GM23248 (cell line): Measurements from ENCODE around the gene GUCA2A. TPM values are rescaled to one million over a fixed set of nuclear protein-coding genes. Genes with fewer than 3 reads are reported as not detected.

ENCODE experiments used
- DNase-seq: peaks from one replicate; pipeline ENCODE4 v3.0.0-alpha.2; 2015
- H2AFZ ChIP-seq: fragments of 200-600 bp; sonication (generic); 2 replicates; pipeline ENCODE4 v1.6.1; 2016; ENCODE audit warnings: antibody characterized with exemption
- H3F3A ChIP-seq: fragments of 200-600 bp; sonication (generic); 2 replicates; pipeline ENCODE4 v1.6.1; 2016; ENCODE audit warnings: mild to moderate bottlenecking, antibody characterized with exemption, mixed run types; ENCODE audit not compliant: insufficient read depth
- H3K27ac ChIP-seq: fragments of 200-600 bp; sonication (generic); 2 replicates; pipeline ENCODE4 v1.5.1; 2016; ENCODE audit warnings: mild to moderate bottlenecking
- H3K27me3 ChIP-seq: fragments of 200-600 bp; sonication (generic); replicated peaks from 2 replicates; pipeline ENCODE4 v1.6.1; 2016; ENCODE audit warnings: mild to moderate bottlenecking; ENCODE audit not compliant: insufficient read depth
- H3K36me3 ChIP-seq: fragments of 200-600 bp; sonication (generic); 2 replicates; pipeline ENCODE4 v1.6.1; 2016; ENCODE audit warnings: low read depth, mild to moderate bottlenecking
- H3K4me1 ChIP-seq: fragments of 200-600 bp; sonication (generic); 2 replicates; pipeline ENCODE4 v1.6.1; 2016; ENCODE audit warnings: mild to moderate bottlenecking; ENCODE audit not compliant: insufficient read depth
- H3K4me2 ChIP-seq: fragments of 200-600 bp; sonication (generic); one replicate; pipeline ENCODE4 v1.6.1; 2016; ENCODE audit warnings: mild to moderate bottlenecking; ENCODE audit not compliant: unreplicated experiment
- H3K4me3 ChIP-seq: fragments of 200-600 bp; sonication (generic); 2 replicates; pipeline ENCODE4 v1.5.1; 2016; ENCODE audit warnings: mild to moderate bottlenecking
- H3K79me2 ChIP-seq: fragments of 200-600 bp; sonication (generic); 2 replicates; pipeline ENCODE4 v1.6.1; 2016; ENCODE audit warnings: mild to moderate bottlenecking; ENCODE audit not compliant: insufficient read depth
- H3K9ac ChIP-seq: fragments of 200-600 bp; sonication (generic); 2 replicates; pipeline ENCODE4 v1.6.1; 2016; ENCODE audit warnings: mild to moderate bottlenecking
- H3K9me2 ChIP-seq: fragments of 200-600 bp; sonication (generic); 2 replicates; pipeline ENCODE4 v1.6.1; 2016; ENCODE audit warnings: mixed run types, mild to moderate bottlenecking, moderate library complexity; ENCODE audit not compliant: insufficient read depth
- H3K9me3 ChIP-seq: fragments of 200-600 bp; sonication (generic); one replicate; pipeline ENCODE4 v1.6.1; 2017; ENCODE audit warnings: low read depth
- H4K20me1 ChIP-seq: fragments of 200-600 bp; sonication (generic); 2 replicates; pipeline ENCODE4 v1.6.0; 2016; ENCODE audit not compliant: insufficient read depth
- EZH2 ChIP-seq: fragments of 200-600 bp; sonication (generic); IDR thresholded peaks from 2 replicates; pipeline ENCODE4 v1.6.1; 2018; ENCODE audit warnings: antibody characterized with exemption, mild to moderate bottlenecking; ENCODE audit not compliant: insufficient read depth, poor library complexity, severe bottlenecking
- EZH2phosphoT487 ChIP-seq: fragments of 200-600 bp; sonication (generic); IDR thresholded peaks from 2 replicates; pipeline ENCODE4 v1.6.1; 2018; ENCODE audit warnings: antibody characterized with exemption, moderate library complexity, mild to moderate bottlenecking, low read depth; ENCODE audit not compliant: insufficient read depth
- WGBS, 2 experiments: methylation state at CpG; one replicate each; pipeline ENCODE4 v1.1.6; 2015 to 2017; ENCODE audit warnings: low lambda C conversion rate in 2 of 2, low coverage in 1 of 2; ENCODE audit errors: missing lambda C conversion rate in 2 of 2; 5-methylcytosine and 5-hydroxymethylcytosine counted together
- in situ Hi-C: fragments of 300-500 bp; cut with MboI; formaldehyde crosslinking; loops from 2 replicates; pipeline ENCODE4 v1.15.0; 2020
- polyA plus RNA-seq: library from polyadenylated mRNA; unstranded; fragments of >200 nt; fragmentation: Nextera tagmentation; extraction: Ambion mirVana; gene quantifications from 2 replicates; pipeline ENCODE4 v1.2.1, GENCODE V29; 2016
- total RNA-seq: library from RNA; depleted of rRNA; stranded (reverse); fragments of >200 nt; shearing (Covaris generic); gene quantifications from 2 replicates; pipeline ENCODE4 v1.2.3, GENCODE V29; 2014

Gene GUCA2A
- total and polyA plus RNA-seq, 2 experiments from 2014 or later, result not detected

GRCh38 chr1:42162181-42162580, 2.4 kb downstream of the GUCA2A start:
- Histone ChIP-seq H3K4me3 (no peak overlapping the region), H2AFZ (no peak overlapping the region), H3K27ac (no peak overlapping the region), H3K4me1 (no peaks in the 10 kb centered on the region), H3K27me3 (peaks cover 3% of the 10 kb centered on the region; the same call in 1 of the 2 replicates), H3K9me2 (no peaks in the 10 kb centered on the region), H3K79me2 (no peaks in the 10 kb centered on the region), H4K20me1 (no peaks in the 10 kb centered on the region), H3K9me3 (no peaks in the 10 kb centered on the region), H3F3A (no peaks in the 10 kb centered on the region), H3K36me3 (no peaks in the 10 kb centered on the region), H3K9ac (no peak overlapping the region), H3K4me2 (no peak overlapping the region)
- no peak for DNase-seq
- in situ Hi-C loops, result no loop called here
- WGBS, 2 experiments, result 60 to 61% methylated on average over 5 of the region's 5 CpGs
- no peak for TF ChIP-seq EZH2
- TF ChIP-seq EZH2phosphoT487, result no peak

GRCh38 chr1:42158189-42158588, 6.4 kb downstream of the GUCA2A start:
- Histone ChIP-seq H3K4me2 (no peak overlapping the region), H3F3A (no peaks in the 10 kb centered on the region), H4K20me1 (no peaks in the 10 kb centered on the region), H3K4me1 (no peaks in the 10 kb centered on the region), H3K9me3 (no peaks in the 10 kb centered on the region), H3K4me3 (no peak overlapping the region), H3K9me2 (no peaks in the 10 kb centered on the region), H3K9ac (no peak overlapping the region), H3K79me2 (no peaks in the 10 kb centered on the region), H3K27ac (no peak overlapping the region), H3K36me3 (no peaks in the 10 kb centered on the region), H3K27me3 (peaks cover 3% of the 10 kb centered on the region; the same call in 1 of the 2 replicates), H2AFZ (no peak overlapping the region)
- TF ChIP-seq EZH2, result no peak
- TF ChIP-seq EZH2phosphoT487, result no peak
- WGBS, 2 experiments, result 59 to 68% methylated on average over 2 of the region's 2 CpGs
- no peak for DNase-seq
- in situ Hi-C loops, result no loop called here

GRCh38 chr1:42157667-42158066, 6.9 kb downstream of the GUCA2A start:
- in situ Hi-C loops, result no loop called here

GRCh38 chr1:42155362-42155761, 9.2 kb downstream of the GUCA2A start:
- in situ Hi-C loops, result no loop called here
- H3K36me3 ChIP-seq, result no peaks in the 10 kb centered on the region
- TF ChIP-seq EZH2phosphoT487 (no peak), EZH2 (no peak)
- no peak overlapping the region for H3K27ac ChIP-seq
- no peak overlapping the region for H2AFZ ChIP-seq
- DNase-seq, result no peak
- no peak overlapping the region for H3K4me2 ChIP-seq
- H3K9me3 ChIP-seq, result no peaks in the 10 kb centered on the region
- peaks cover 5% of the 10 kb centered on the region; the same call in 1 of the 2 replicates for H3K27me3 ChIP-seq
- H3K9ac ChIP-seq, result no peak overlapping the region
- no peaks in the 10 kb centered on the region for H3F3A ChIP-seq
- H4K20me1 ChIP-seq, result no peaks in the 10 kb centered on the region
- H3K4me3 ChIP-seq, result no peak overlapping the region
- no peaks in the 10 kb centered on the region for H3K4me1 ChIP-seq
- H3K9me2 ChIP-seq, result no peaks in the 10 kb centered on the region
- H3K79me2 ChIP-seq, result no peaks in the 10 kb centered on the region
- 69 to 75% methylated on average over 12 of the region's 12 CpGs for WGBS, 2 experiments

More at GRCh38 chr1:42157667-42158066, 6.9 kb downstream of the GUCA2A start:
- Histone ChIP-seq H3K9me3 (no peaks in the 10 kb centered on the region), H3K4me1 (no peaks in the 10 kb centered on the region), H2AFZ (no peak overlapping the region), H3K36me3 (no peaks in the 10 kb centered on the region), H3K4me2 (no peak overlapping the region), H3K27me3 (peaks cover 6% of the 10 kb centered on the region; the same call in 1 of the 2 replicates), H4K20me1 (no peaks in the 10 kb centered on the region), H3K4me3 (no peak overlapping the region), H3K27ac (no peak overlapping the region), H3K9ac (no peak overlapping the region), H3K9me2 (no peaks in the 10 kb centered on the region), H3F3A (no peaks in the 10 kb centered on the region), H3K79me2 (no peaks in the 10 kb centered on the region)
- no peak for TF ChIP-seq EZH2
- no peak for TF ChIP-seq EZH2phosphoT487
- no peak for DNase-seq
- WGBS, 2 experiments, result 43% methylated on average over 7 of the region's 7 CpGs

- Histone ChIP-seq H3K9ac (no peak overlapping the region), H3K4me2 (no peak overlapping the region), H3K27ac (no peak overlapping the region), H4K20me1 (no peaks in the 10 kb centered on the region), H3K9me3 (no peaks in the 10 kb centered on the region), H3K36me3 (no peaks in the 10 kb centered on the region), H2AFZ (no peak overlapping the region), H3K4me3 (no peak overlapping the region), H3K4me1 (no peaks in the 10 kb centered on the region), H3K27me3 (peaks cover 10% of the 10 kb centered on the region; the same call in 1 of the 2 replicates), H3K9me2 (no peaks in the 10 kb centered on the region), H3F3A (no peaks in the 10 kb centered on the region), H3K79me2 (no peaks in the 10 kb centered on the region)
- 60 to 68% methylated on average over 10 to 13 of the region's 13 CpGs for WGBS, 2 experiments
- no peak for DNase-seq
- no peak for TF ChIP-seq EZH2
- no peak for TF ChIP-seq EZH2phosphoT487
- in situ Hi-C loops, result no loop called here
These were observed 9.9 kb downstream of the GUCA2A start for GRCh38 chr1:42154685-42155084.
